ENCODE measurements around the gene NSMCE1. TPM values are rescaled to one million over a fixed set of nuclear protein-coding genes. Genes with fewer than 3 reads are reported as not detected.

NSMCE1 gene
- total and polyA plus RNA-seq, 8 donors, result 27.6 to 37.9 (median 31.7) TPM

GRCh38 chr16:27215660-27216059, 52.9 kb downstream of the NSMCE1 start:
- peak in 2 of 6 donors; percentile 18 to 30 for DNase-seq
- Histone ChIP-seq H3K27ac (peak overlapping the region in 2 of 4 donors; percentile 48 to 73), H3K36me3 (peaks cover 0 to 6% (median 0%) of the 10 kb centered on the region in 3 donors), H3K4me1 (peaks cover 39 to 43% (median 42%) of the 10 kb centered on the region in 3 donors), H3K27me3 (no peaks in the 10 kb centered on the region), H3K9me3 (no peaks in the 10 kb centered on the region), H3K4me3 (no peak overlapping the region)
- 91 to 93% methylated on average over 7 of the region's 7 CpGs for WGBS, 2 donors
- no peak for TF ChIP-seq CTCF (IDR thresholded peaks at IDR 0.05)
- FAIRE-seq, result no peak
- intact Hi-C loops (cut with DNase I), result no loop called here
- no peak for ATAC-seq

DNA sequence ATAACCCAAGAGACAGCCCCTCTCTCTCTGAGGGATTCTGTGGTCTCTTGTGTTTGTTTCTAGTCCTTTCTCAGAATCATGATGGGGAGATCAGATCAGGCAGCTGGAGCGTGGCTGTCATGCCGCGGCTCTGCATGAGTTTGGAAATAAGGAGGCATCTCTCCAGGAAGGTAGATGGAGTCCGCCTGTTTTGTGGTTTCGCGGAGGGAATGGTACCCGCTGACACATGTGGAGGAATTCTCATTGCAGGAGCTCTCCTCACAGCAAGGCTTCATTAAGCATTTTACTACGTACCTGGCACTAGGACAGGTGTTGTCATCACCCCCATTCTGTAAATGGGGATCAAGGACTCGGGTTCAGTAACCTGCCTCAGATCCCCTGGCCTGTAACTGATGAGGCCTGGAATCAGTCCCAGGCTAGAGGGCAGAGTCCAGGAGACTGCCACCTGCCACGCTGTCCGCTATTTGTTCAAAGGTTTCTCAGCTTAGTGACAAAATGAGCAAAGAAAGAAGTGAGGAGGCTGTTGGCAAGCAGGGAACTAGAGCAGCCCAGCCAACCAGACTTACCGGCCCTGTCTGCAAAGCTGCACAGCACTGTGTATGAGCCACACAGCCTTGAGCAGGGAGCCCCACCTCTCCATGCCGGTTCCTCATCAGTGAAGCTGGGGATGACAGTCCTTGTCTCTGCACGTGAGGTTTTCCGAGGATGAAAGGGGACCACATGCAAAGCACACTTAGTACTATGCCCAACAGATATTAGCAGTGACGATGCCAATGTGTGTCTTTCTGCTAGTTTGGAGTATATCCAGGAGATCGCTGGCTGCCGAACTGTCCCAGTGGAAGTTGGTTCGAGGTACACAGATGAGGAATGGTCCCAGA, 54.2 kb downstream of the NSMCE1 start:
- 18 to 20% methylated on average over 19 of the region's 19 CpGs for WGBS, 2 donors
- peak; percentile 69 to 83 (median 82) for ATAC-seq
- Histone ChIP-seq H3K27me3 (no peaks in the 10 kb centered on the region), H3K36me3 (peaks cover 0 to 3% (median 0%) of the 10 kb centered on the region in 3 donors), H3K4me1 (peaks cover 48 to 55% (median 54%) of the 10 kb centered on the region in 3 donors), H3K9me3 (no peaks in the 10 kb centered on the region), H3K27ac (peak overlapping the region; percentile 40 to 73 (median 54)), H3K4me3 (no peak overlapping the region)
- no peak for FAIRE-seq
- no peak for TF ChIP-seq CTCF (IDR thresholded peaks at IDR 0.05)
- DNase-seq, result peak in 5 of 6 donors; percentile 80 to 84 (median 82)
- intact Hi-C loops (cut with DNase I), result no loop called here

DNA sequence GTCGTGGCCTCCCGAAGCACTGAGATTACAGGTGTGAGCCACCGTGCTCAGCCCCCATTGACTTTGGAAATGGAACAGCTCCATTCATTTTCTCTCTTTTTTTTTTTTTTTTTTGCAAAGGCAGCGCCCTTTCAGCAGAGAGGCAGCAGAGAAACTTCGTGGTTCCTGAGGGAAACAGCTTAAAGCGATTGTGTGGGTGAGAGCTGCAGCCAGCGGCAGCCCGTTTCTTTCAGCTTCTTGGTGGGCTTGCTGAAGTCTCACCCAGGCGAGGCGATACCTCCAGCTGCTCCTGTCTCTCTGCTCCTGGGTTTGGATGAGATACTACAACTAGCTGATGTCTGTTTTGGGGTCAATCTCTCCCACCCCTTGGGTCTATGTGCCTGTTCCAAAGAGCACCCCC, 57.5 kb downstream of the NSMCE1 start:
- no peaks in the 10 kb centered on the region for H3K36me3 ChIP-seq
- DNase-seq (no peak), FAIRE-seq (no peak), ATAC-seq (no peak)
- no peaks in the 10 kb centered on the region for H3K27me3 ChIP-seq
- intact Hi-C loops (cut with DNase I), result no loop called here
- peaks cover 71 to 82% (median 75%) of the 10 kb centered on the region in 3 donors for H3K4me1 ChIP-seq
- 75 to 80% methylated on average over 10 of the region's 10 CpGs for WGBS, 2 donors
- H3K27ac ChIP-seq, result peak overlapping the region; percentile 58 to 86 (median 82)
- no peak overlapping the region for H3K4me3 ChIP-seq
- no peak for TF ChIP-seq CTCF (IDR thresholded peaks at IDR 0.05)
- H3K9me3 ChIP-seq, result no peaks in the 10 kb centered on the region

DNA sequence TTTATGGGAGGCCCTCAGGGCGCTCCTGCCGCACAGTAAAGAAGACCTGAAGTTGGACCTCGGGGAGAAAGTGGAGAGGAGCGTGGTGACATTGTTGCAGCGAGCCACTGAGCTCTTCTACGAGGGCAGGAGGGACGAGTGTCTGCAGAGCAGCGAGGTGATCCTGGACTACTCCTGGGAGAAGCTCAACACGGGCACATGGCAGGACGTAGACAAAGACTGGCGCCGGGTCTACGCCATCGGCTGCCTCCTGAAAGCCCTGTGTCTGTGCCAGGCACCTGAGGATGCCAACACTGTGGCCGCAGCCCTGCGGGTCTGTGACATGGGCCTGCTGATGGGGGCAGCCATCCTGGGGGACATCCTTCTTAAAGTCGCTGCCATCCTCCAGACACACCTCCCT, 58.4 kb downstream of the NSMCE1 start:
- TF ChIP-seq CTCF (IDR thresholded peaks at IDR 0.05), result no peak
- no peak overlapping the region for H3K4me3 ChIP-seq
- H3K36me3 ChIP-seq, result no peaks in the 10 kb centered on the region
- H3K27me3 ChIP-seq, result no peaks in the 10 kb centered on the region
- peaks cover 71 to 86% (median 74%) of the 10 kb centered on the region in 3 donors for H3K4me1 ChIP-seq
- DNase-seq (no peak), FAIRE-seq (no peak), ATAC-seq (no peak)
- no peaks in the 10 kb centered on the region for H3K9me3 ChIP-seq
- intact Hi-C loops (cut with DNase I), result no loop called here
- H3K27ac ChIP-seq, result peak overlapping the region in 3 of 4 donors; percentile 77 to 86 (median 86)
- 87 to 91% methylated on average over 17 of the region's 17 CpGs for WGBS, 2 donors

- FAIRE-seq (no peak), ATAC-seq (no peak), DNase-seq (no peak)
- Histone ChIP-seq H3K36me3 (no peaks in the 10 kb centered on the region), H3K27me3 (no peaks in the 10 kb centered on the region), H3K9me3 (no peaks in the 10 kb centered on the region), H3K4me1 (peaks cover 66 to 86% (median 73%) of the 10 kb centered on the region in 3 donors), H3K27ac (peak overlapping the region; percentile 74 to 86 (median 82)), H3K4me3 (no peak overlapping the region)
- 50 to 56% methylated on average over 8 of the region's 8 CpGs for WGBS, 2 donors
- no peak for TF ChIP-seq CTCF (IDR thresholded peaks at IDR 0.05)
- intact Hi-C loops (cut with DNase I), result no loop called here
These were observed 59.0 kb downstream of the NSMCE1 start for GRCh38 chr16:27209591-27209990.

Data from pancreas (tissue), 10 donors.